Measurements from ENCODE around the gene LYPD5. TPM values are rescaled to one million over a fixed set of nuclear protein-coding genes. Genes with fewer than 3 reads are reported as not detected.

Gene LYPD5
- total and polyA plus RNA-seq, 2 of the 8 experiments (the other 6 are each of a cell fraction or from before 2014, with no cell fraction given): 0.74 to 4.3 TPM

- Histone ChIP-seq H3K36me3 (ENCODE audit: control insufficient read depth in 2 of 4, insufficient read depth in 4 of 4, low read length in 3 of 4) (no peaks in the 10 kb centered on the region), H2AFZ (ENCODE audit: low read length) (no peak overlapping the region), H3K14ac (ENCODE audit: insufficient read length) (no peak overlapping the region), H4K5ac (ENCODE audit: insufficient read length, low read depth, low read length) (no peak overlapping the region), H3K4me2 (ENCODE audit: insufficient read depth in 1 of 2, low read depth in 2 of 2, low read length in 2 of 2) (no peak overlapping the region), H3K4me1 (replicated peaks in 1 of 4; ENCODE audit: control insufficient read depth in 3 of 4, insufficient read depth in 4 of 4, low read length in 3 of 4) (peaks cover 0 to 4% (median 2%) of the 10 kb centered on the region in 4 experiments; a peak in 3 of 7 replicates), H2BK20ac (ENCODE audit: low read length) (no peak overlapping the region), H3K23ac (ENCODE audit: insufficient read length) (no peak overlapping the region), H3K79me1 (ENCODE audit: low read depth, low read length) (no peaks in the 10 kb centered on the region), H4K8ac (ENCODE audit: extremely low read depth, insufficient read depth, low read length) (no peak overlapping the region), H3K18ac (ENCODE audit: extremely low read depth, low read length) (no peak overlapping the region), H3K4ac (replicated peaks; ENCODE audit: insufficient read length, low read depth, low read length) (no peak overlapping the region), H2AK5ac (ENCODE audit: low read depth, low read length) (no peak overlapping the region), H3K56ac (replicated peaks; ENCODE audit: insufficient read length, low read depth, low read length) (no peak overlapping the region), H2BK15ac (ENCODE audit: low read length) (no peak overlapping the region), H3K79me2 (ENCODE audit: control insufficient read depth in 1 of 2, insufficient read depth in 2 of 2, low read length in 2 of 2) (no peaks in the 10 kb centered on the region), H2BK120ac (replicated peaks; ENCODE audit: low read depth, low read length) (no peak overlapping the region), H2BK12ac (ENCODE audit: low read depth, low read length) (no peak overlapping the region), H3K27ac (ENCODE audit: low read depth, low read length) (no peak overlapping the region), H4K20me1 (replicated peaks in 1 of 2; ENCODE audit: control insufficient read depth in 1 of 2, insufficient read depth in 2 of 2, low read length in 2 of 2) (peaks cover 0 to 2% of the 10 kb centered on the region in 2 experiments), H3K9ac (replicated peaks in 1 of 4; ENCODE audit: extremely low read depth in 1 of 4, low read depth in 3 of 4, low read length in 3 of 4) (no peak overlapping the region), H3K4me3 (ENCODE audit: extremely low read depth in 1 of 4, insufficient read depth in 2 of 4, low read depth in 3 of 4, low read length in 4 of 4) (no peak overlapping the region), H3K23me2 (ENCODE audit: low read depth, low read length) (no peaks in the 10 kb centered on the region), H4K91ac (replicated peaks; ENCODE audit: insufficient read length, low read length) (peak overlapping the region; percentile 32), H3K27me3 (replicated peaks in 1 of 4; ENCODE audit: control insufficient read depth in 3 of 4, extremely low read depth in 1 of 4, insufficient read depth in 3 of 4, low read length in 3 of 4) (peaks cover 0 to 6% (median under 1%) of the 10 kb centered on the region in 4 experiments; a peak in 2 of 7 replicates), H3K9me3 (ENCODE audit: insufficient read depth in 2 of 2, low read depth in 1 of 2, low read length in 1 of 2) (no peaks in the 10 kb centered on the region), H2BK5ac (ENCODE audit: low read depth, low read length) (no peak overlapping the region)
- POLR2A ChIA-PET (ENCODE audit: partially characterized antibody): interaction anchor here (0.9 to 4.1 kb wide), 2 partner anchors 12 to 18 kb away, joined by 3 to 33 read pairs; partner anchors contain the start of gene SMG9
- 47% methylated on average over 4 of the region's 4 CpGs; no CpG with 5 or more reads in 1 of the 2 experiments for WGBS, 2 experiments (ENCODE audit: extremely low coverage in 1 of 2, insufficient coverage in 1 of 2, insufficient read length in 1 of 2, insufficient replicate concordance in 2 of 2, low coverage in 1 of 2, low lambda C conversion rate in 2 of 2, missing lambda C conversion rate in 1 of 2)
- CTCF ChIA-PET (ENCODE audit: partially characterized antibody): interaction anchor here (1.0 to 37.0 kb wide), 9 partner anchors 10 to 306 kb away, joined by 3 to 703 read pairs (median 6); partner anchors contain the start of genes KCNN4, SMG9 and ZNF221
- TF ChIP-seq NANOG (IDR thresholded peaks at IDR 0.05; ENCODE audit: insufficient read depth, low read depth, low read length, poor library complexity, severe bottlenecking) (no peak), TAF7 (optimal IDR thresholded peaks at IDR 0.05; ENCODE audit: borderline replicate concordance, low read depth, low read length) (no peak), NRF1 (IDR thresholded peaks at IDR 0.05; ENCODE audit: low read depth, low read length) (no peak), TAF1 (IDR thresholded peaks at IDR 0.05; ENCODE audit: low read depth, low read length) (no peak), CBX8 (IDR thresholded peaks at IDR 0.05; ENCODE audit: borderline replicate concordance, low read depth, low read length) (no peak), SP4 (IDR thresholded peaks at IDR 0.05; ENCODE audit: low read length) (no peak), PHF8 (conservative IDR thresholded peaks at IDR 0.05; ENCODE audit: low read depth, low read length) (no peak), KDM5A (IDR thresholded peaks at IDR 0.05; ENCODE audit: low read length) (no peak), KDM1A (IDR thresholded peaks at IDR 0.05; ENCODE audit: borderline replicate concordance, low read length) (no peak), RNF2 (IDR thresholded peaks at IDR 0.05; ENCODE audit: borderline replicate concordance, low read depth, low read length, missing control alignments, poor library complexity, severe bottlenecking) (no peak), CHD2 (IDR thresholded peaks at IDR 0.05; ENCODE audit: low read length) (no peak)
- TF ChIP-seq, protein P1, sequence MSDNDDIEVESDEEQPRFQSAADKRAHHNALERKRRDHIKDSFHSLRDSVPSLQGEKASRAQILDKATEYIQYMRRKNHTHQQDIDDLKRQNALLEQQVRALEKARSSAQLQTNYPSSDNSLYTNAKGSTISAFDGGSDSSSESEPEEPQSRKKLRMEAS (IDR thresholded peaks at IDR 0.05): no peak
- TF ChIP-seq, protein P2, sequence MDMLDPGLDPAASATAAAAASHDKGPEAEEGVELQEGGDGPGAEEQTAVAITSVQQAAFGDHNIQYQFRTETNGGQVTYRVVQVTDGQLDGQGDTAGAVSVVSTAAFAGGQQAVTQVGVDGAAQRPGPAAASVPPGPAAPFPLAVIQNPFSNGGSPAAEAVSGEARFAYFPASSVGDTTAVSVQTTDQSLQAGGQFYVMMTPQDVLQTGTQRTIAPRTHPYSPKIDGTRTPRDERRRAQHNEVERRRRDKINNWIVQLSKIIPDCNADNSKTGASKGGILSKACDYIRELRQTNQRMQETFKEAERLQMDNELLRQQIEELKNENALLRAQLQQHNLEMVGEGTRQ (IDR thresholded peaks at IDR 0.05; ENCODE audit: low read length): no peak
- no peak for FAIRE-seq
- no peak for DNase-seq (ENCODE audit: low read depth in 1 of 2, low spot score in 2 of 2)
Observed at GRCh38 chr19:43766755-43767043, 35.5 kb downstream of the LYPD5 start.
